AG04449 (cell line): Measurements from ENCODE around the gene GNPTG.

Source experiments
- CTCF ChIA-PET: fragments of 350-600 bp; formaldehyde crosslinking; extraction: SDS; loops from one replicate; lab custom pipeline; 2021; ENCODE audit warnings: antibody characterized with exemption; lab: Yijun Ruan, JAX
- POLR2A ChIA-PET: fragments of 400-600, 350-600 bp; formaldehyde crosslinking; extraction: SDS; loops from one replicate; lab custom pipeline; 2020; ENCODE audit warnings: antibody characterized with exemption, inconsistent platforms; lab: Yijun Ruan, JAX
- DNase-seq: peaks from one replicate; pipeline ENCODE4 v3.0.0-alpha.2; 2010; ENCODE audit warnings: low read depth, low spot score
- H3K4me3 ChIP-seq: 2 replicates; pipeline ENCODE4 v1.5.1; 2011; ENCODE audit warnings: low read depth, mild to moderate bottlenecking, control low read depth, low read length
- CTCF ChIP-seq: IDR thresholded peaks from one replicate; pipeline ENCODE4 v1.5.1; 2011; ENCODE audit warnings: mild to moderate bottlenecking, moderate library complexity, low read length, control low read depth, inconsistent platforms; ENCODE audit not compliant: insufficient read depth; ENCODE audit errors: missing control alignments

GNPTG gene

GRCh38 chr16:1374418-1375297, 22.9 kb downstream of the GNPTG start:
- H3K4me3 ChIP-seq = no peak overlapping the region
- POLR2A ChIA-PET = no interaction called here
- DNase-seq = no peak
- CTCF ChIA-PET = interaction anchor here (0.9 to 1.8 kb wide), 3 partner anchors 8 to 11 kb away, joined by 3 to 10 read pairs (median 4); no protein-coding TSS in a partner anchor
- TF ChIP-seq CTCF = no peak

GRCh38 chr16:1375298-1375640, 23.5 kb downstream of the GNPTG start:
- POLR2A ChIA-PET = no interaction called here
- TF ChIP-seq CTCF = no peak
- H3K4me3 ChIP-seq = no peak overlapping the region
- DNase-seq = no peak
- CTCF ChIA-PET = interaction anchor here (0.9 to 1.8 kb wide), 2 partner anchors 10 to 12 kb away, joined by 4 to 10 read pairs; no protein-coding TSS in a partner anchor

- POLR2A ChIA-PET = no interaction called here
- no peak overlapping the region for H3K4me3 ChIP-seq
- no peak for DNase-seq
- TF ChIP-seq CTCF = no peak
- CTCF ChIA-PET = interaction anchor here (1.8 kb wide), 1 partner anchor 13 kb away, joined by 10 read pairs; no protein-coding TSS in a partner anchor
Measured at GRCh38 chr16:1375741-1376410, 24.1 kb downstream of the GNPTG start.

GRCh38 chr16:1377406-1378010, 25.8 kb downstream of the GNPTG start:
- DNase-seq = no peak
- no peak for TF ChIP-seq CTCF
- ChIA-PET POLR2A (interaction anchor here (0.5 to 1.8 kb wide), 3 partner anchors 8 to 1329 kb away, joined by 3 to 6 read pairs (median 3); partner anchors contain the start of gene UQCC4), CTCF (interaction anchor here (1.6 to 5.4 kb wide), 2 partner anchors 8 to 14 kb away, joined by 6 to 37 read pairs; no protein-coding TSS in a partner anchor)
- H3K4me3 ChIP-seq = no peak overlapping the region

GRCh38 chr16:1378087-1378803, 26.5 kb downstream of the GNPTG start:
- POLR2A ChIA-PET = interaction anchor here (0.6 to 1.8 kb wide), 5 partner anchors 9 to 42 kb away, joined by 3 to 6 read pairs (median 3); partner anchors contain the start of gene UQCC4
- TF ChIP-seq CTCF = no peak
- CTCF ChIA-PET = interaction anchor here (1.6 to 5.4 kb wide), 2 partner anchors 9 to 15 kb away, joined by 6 to 37 read pairs; no protein-coding TSS in a partner anchor
- peak overlapping the region; percentile 59 for H3K4me3 ChIP-seq
- no peak for DNase-seq
